ENCODE results near the gene ADAM17. TPM values are rescaled to one million over a fixed set of nuclear protein-coding genes. Genes with fewer than 3 reads are reported as not detected.

The ADAM17 gene
- total and polyA plus RNA-seq, 9 of the 15 experiments (the other 6 are each of a cell fraction or from before 2014, with no cell fraction given): 5.8 to 30.0 (median 19.0) TPM

- TF ChIP-seq NCOR1 (IDR thresholded peaks at IDR 0.05) (no peak), ETS1 (conservative IDR thresholded peaks at IDR 0.05; ENCODE audit: control insufficient read depth, low read depth, low read length) (no peak), CEBPG (CRISPR knock-in tag; IDR thresholded peaks at IDR 0.05) (no peak), CEBPG (tag; conservative IDR thresholded peaks at IDR 0.05 in 1 of 2, IDR thresholded peaks at IDR 0.05 in 1 of 2) (no peak)
- Histone ChIP-seq H3K79me2 (ENCODE audit: control insufficient read depth, insufficient read depth, low read length) (no peaks in the 10 kb centered on the region), H3K9me1 (ENCODE audit: control insufficient read depth, insufficient read depth, low read length) (no peaks in the 10 kb centered on the region), H3K9me3 (replicated peaks; ENCODE audit: control insufficient read depth, insufficient read depth, low read depth, low read length) (no peaks in the 10 kb centered on the region), H3K9ac (ENCODE audit: insufficient read depth in 1 of 2, low read depth in 2 of 2, low read length in 2 of 2) (no peak overlapping the region), H3K36me3 (ENCODE audit: control insufficient read depth, insufficient read depth, low read length) (peaks cover 67% of the 10 kb centered on the region), H3K4me2 (ENCODE audit: insufficient read depth, low read length) (no peak overlapping the region), H3K27ac (ENCODE audit: extremely low read depth, low read depth, low read length) (no peak overlapping the region), H3K4me1 (replicated peaks in 1 of 2; ENCODE audit: control insufficient read depth in 2 of 2, insufficient read depth in 2 of 2, low read length in 2 of 2) (peaks cover 0 to 4% of the 10 kb centered on the region in 2 experiments; a peak in 1 of 5 replicates), H2AFZ (ENCODE audit: low read depth, low read length) (no peak overlapping the region), H3K4me3 (no peak overlapping the region), H4K20me1 (replicated peaks; ENCODE audit: control insufficient read depth, insufficient read depth, low read length) (no peaks in the 10 kb centered on the region), H3K27me3 (ENCODE audit: control insufficient read depth in 2 of 2, insufficient read depth in 2 of 2, low read length in 2 of 2) (no peaks in the 10 kb centered on the region)
- ATAC-seq (no peak), DNase-seq (ENCODE audit: extremely low read depth in 1 of 4, low spot score in 3 of 4) (no peak), FAIRE-seq (no peak)
- in situ Hi-C loops (cut with MboI): no loop called here
- ChIA-PET CTCF (ENCODE audit: low intra/inter-chr PET ratio) (no interaction called here), POLR2A (interaction anchor here (0.8 kb wide), 1 partner anchor 14 kb away, joined by 3 read pairs; no protein-coding TSS in a partner anchor)
- BruUV-seq (replicated peaks): no TSS peak
- intact Hi-C loops (cut with micrococcal nuclease): no loop called here
- 95% methylated on average over 5 of the region's 5 CpGs for WGBS (ENCODE audit: insufficient coverage, low coverage, missing lambda C conversion rate)
Measured at GRCh38 chr2:9462313-9462712, 93.3 kb downstream of the ADAM17 start.

GRCh38 chr2:9461079-9461478 is 94.6 kb downstream of the ADAM17 start:
- Histone ChIP-seq H3K36me3 (ENCODE audit: control insufficient read depth, insufficient read depth, low read length) (peaks cover 73% of the 10 kb centered on the region), H3K27me3 (ENCODE audit: control insufficient read depth in 2 of 2, insufficient read depth in 2 of 2, low read length in 2 of 2) (no peaks in the 10 kb centered on the region), H3K4me2 (ENCODE audit: insufficient read depth, low read length) (no peak overlapping the region), H4K20me1 (replicated peaks; ENCODE audit: control insufficient read depth, insufficient read depth, low read length) (no peaks in the 10 kb centered on the region), H3K9me3 (replicated peaks; ENCODE audit: control insufficient read depth, insufficient read depth, low read depth, low read length) (no peaks in the 10 kb centered on the region), H3K9ac (ENCODE audit: insufficient read depth in 1 of 2, low read depth in 2 of 2, low read length in 2 of 2) (no peak overlapping the region), H3K27ac (ENCODE audit: extremely low read depth, low read depth, low read length) (no peak overlapping the region), H3K9me1 (ENCODE audit: control insufficient read depth, insufficient read depth, low read length) (no peaks in the 10 kb centered on the region), H2AFZ (ENCODE audit: low read depth, low read length) (no peak overlapping the region), H3K4me3 (no peak overlapping the region), H3K79me2 (ENCODE audit: control insufficient read depth, insufficient read depth, low read length) (no peaks in the 10 kb centered on the region), H3K4me1 (replicated peaks in 1 of 2; ENCODE audit: control insufficient read depth in 2 of 2, insufficient read depth in 2 of 2, low read length in 2 of 2) (peaks cover 0 to 2% of the 10 kb centered on the region in 2 experiments; a peak in 1 of 5 replicates)
- ATAC-seq (no peak), FAIRE-seq (no peak), DNase-seq (ENCODE audit: extremely low read depth in 1 of 4, low spot score in 3 of 4) (no peak)
- in situ Hi-C loops (cut with MboI): no loop called here
- POLR2A ChIA-PET: no interaction called here
- WGBS (ENCODE audit: insufficient coverage, low coverage, missing lambda C conversion rate): 90% methylated on average over 3 of the region's 3 CpGs
- CTCF ChIA-PET (ENCODE audit: low intra/inter-chr PET ratio): no interaction called here
- intact Hi-C loops (cut with micrococcal nuclease): no loop called here
- BruUV-seq (replicated peaks): no TSS peak
- TF ChIP-seq ZBED1 (IDR thresholded peaks at IDR 0.05) (no peak), ZNF445 (CRISPR knock-in tag; IDR thresholded peaks at IDR 0.05; ENCODE audit: low read depth) (no peak), RNF2 (IDR thresholded peaks at IDR 0.05) (no peak), FOXJ3 (CRISPR knock-in tag; IDR thresholded peaks at IDR 0.05) (no peak), ETV1 (tag; conservative IDR thresholded peaks at IDR 0.05; ENCODE audit: low read depth) (no peak), U2AF1 (optimal IDR thresholded peaks at IDR 0.05; ENCODE audit: low read depth, low read length) (no peak), ARHGAP35 (IDR thresholded peaks at IDR 0.05; ENCODE audit: partially characterized antibody) (no peak), PRMT5 (CRISPR knock-in tag; IDR thresholded peaks at IDR 0.05) (no peak), ZNF449 (CRISPR knock-in tag; IDR thresholded peaks at IDR 0.05) (no peak), E2F6 (IDR thresholded peaks at IDR 0.05; ENCODE audit: borderline replicate concordance in 1 of 2, extremely low read depth in 1 of 2, insufficient read depth in 1 of 2, insufficient read length in 1 of 2, low read depth in 1 of 2, low read length in 1 of 2, poor library complexity in 1 of 2, severe bottlenecking in 1 of 2) (no peak)
